Endodermal cell (in vitro differentiated cells): ENCODE data around the gene RAD52. TPM values are rescaled to one million over a fixed set of nuclear protein-coding genes. Genes with fewer than 3 reads are reported as not detected.

Experiments
- DNase-seq: peaks from one replicate; pipeline ENCODE4 v3.0.0-alpha.2; 2017
- H3K27ac ChIP-seq: 2 replicates; pipeline ENCODE4 v1.5.1; 2013; ENCODE audit warnings: mild to moderate bottlenecking, low read depth, low read length, moderate library complexity
- H3K27me3 ChIP-seq: 2 replicates; pipeline ENCODE4 v1.6.1; 2013; ENCODE audit warnings: mild to moderate bottlenecking, low read length, moderate library complexity; ENCODE audit not compliant: insufficient read depth, control insufficient read depth, poor library complexity, severe bottlenecking
- H3K36me3 ChIP-seq: 2 replicates; pipeline ENCODE4 v1.7.0; 2013; ENCODE audit warnings: mild to moderate bottlenecking, low read length, moderate library complexity; ENCODE audit not compliant: control insufficient read depth, insufficient read depth
- H3K4me1 ChIP-seq: one replicate; pipeline ENCODE4 v1.7.0; 2013; ENCODE audit warnings: low read length; ENCODE audit not compliant: control insufficient read depth, insufficient read depth
- H3K4me3 ChIP-seq: 2 replicates; pipeline ENCODE4 v1.5.1; 2013; ENCODE audit warnings: mild to moderate bottlenecking, low read length, moderate library complexity
- H3K9ac ChIP-seq: 2 replicates; pipeline ENCODE4 v1.6.1; 2013; ENCODE audit warnings: mild to moderate bottlenecking, low read length, moderate library complexity; ENCODE audit not compliant: poor library complexity, severe bottlenecking; ENCODE audit errors: extremely low read depth
- H3K9me3 ChIP-seq: 2 replicates; pipeline ENCODE4 v1.6.1; 2013; ENCODE audit warnings: mild to moderate bottlenecking, low read length, moderate library complexity; ENCODE audit not compliant: control insufficient read depth
- H3K27ac Mint-ChIP-seq: 2 replicates; pipeline ENCODE4 v1.8.0; 2020; ENCODE audit warnings: mixed read lengths
- H3K27me3 Mint-ChIP-seq: 2 replicates; pipeline ENCODE4 v1.8.0; 2021; ENCODE audit warnings: mild to moderate bottlenecking, mixed read lengths; ENCODE audit not compliant: insufficient read depth
- H3K36me3 Mint-ChIP-seq: 2 replicates; pipeline ENCODE4 v1.8.0; 2020; ENCODE audit warnings: low read depth, mixed read lengths
- H3K4me1 Mint-ChIP-seq: 2 replicates; pipeline ENCODE4 v1.8.0; 2020; ENCODE audit warnings: mixed read lengths
- H3K4me3 Mint-ChIP-seq: 2 replicates; pipeline ENCODE4 v1.8.0; 2020; ENCODE audit warnings: mild to moderate bottlenecking, moderate library complexity, mixed read lengths
- H3K9me3 Mint-ChIP-seq: 2 replicates; pipeline ENCODE4 v1.8.0; 2020; ENCODE audit warnings: mild to moderate bottlenecking, mixed read lengths
- WGBS, 2 experiments: methylation state at CpG; one replicate each; pipeline versions ENCODE4 v1.1.5 to v1.1.7; 2013; ENCODE audit warnings: missing lambda C conversion rate in 2 of 2, mixed read lengths in 1 of 2; ENCODE audit not compliant: insufficient coverage in 1 of 2, insufficient read length in 1 of 2; 5-methylcytosine and 5-hydroxymethylcytosine counted together
- total RNA-seq, 2 donors: library from RNA; stranded (reverse); fragmentation: NEBNext Ultra II Directional in 1 of 2; extraction: Animal tissue kit (Norgen Biotek cat#: 25700) in 1 of 2; gene quantifications; 2 replicates in 1 of 2; 3 replicates in 1 of 2; pipeline ENCODE4 v1.2.1, GENCODE V29; 2021
- TF ChIP-seq, protein P1 (sequence below): fragments of 200-600 bp; sonication (generic); conservative IDR thresholded peaks from 2 replicates; pipeline ENCODE4 v1.5.0; 2021; ENCODE audit warnings: antibody characterized with exemption, mild to moderate bottlenecking

The RAD52 gene
- total RNA-seq, 2 donors from 2014 or later = 24.3 to 35.1 TPM

DNA sequence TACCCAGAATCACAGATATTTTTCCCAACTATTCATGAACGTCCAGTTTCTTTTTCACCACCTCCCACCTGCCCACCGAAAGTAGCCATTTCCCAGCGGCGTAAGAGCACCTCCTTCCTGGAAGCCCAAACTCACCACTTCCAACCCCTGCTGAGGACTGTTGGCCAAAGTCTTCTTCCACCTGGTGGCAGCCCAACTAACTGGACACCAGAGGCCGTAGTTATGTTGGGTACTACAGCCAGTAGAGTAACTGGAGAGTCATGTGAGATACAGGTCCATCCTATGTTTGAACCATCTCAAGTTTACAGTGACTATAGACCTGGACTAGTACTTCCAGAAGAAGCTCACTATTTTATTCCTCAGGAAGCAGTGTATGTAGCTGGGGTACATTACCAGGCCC is 81.6 kb downstream of the RAD52 start:
- no peak overlapping the region for H3K27ac Mint-ChIP-seq
- peaks cover 2% of the 10 kb centered on the region for H3K4me1 Mint-ChIP-seq
- no peak overlapping the region for H3K9ac ChIP-seq
- peaks cover 63% of the 10 kb centered on the region for H3K36me3 Mint-ChIP-seq
- H3K9me3 ChIP-seq = no peaks in the 10 kb centered on the region
- no peaks in the 10 kb centered on the region for H3K4me1 ChIP-seq
- H3K4me3 ChIP-seq = no peak overlapping the region
- H3K27me3 ChIP-seq = no peaks in the 10 kb centered on the region
- TF ChIP-seq, protein P1, sequence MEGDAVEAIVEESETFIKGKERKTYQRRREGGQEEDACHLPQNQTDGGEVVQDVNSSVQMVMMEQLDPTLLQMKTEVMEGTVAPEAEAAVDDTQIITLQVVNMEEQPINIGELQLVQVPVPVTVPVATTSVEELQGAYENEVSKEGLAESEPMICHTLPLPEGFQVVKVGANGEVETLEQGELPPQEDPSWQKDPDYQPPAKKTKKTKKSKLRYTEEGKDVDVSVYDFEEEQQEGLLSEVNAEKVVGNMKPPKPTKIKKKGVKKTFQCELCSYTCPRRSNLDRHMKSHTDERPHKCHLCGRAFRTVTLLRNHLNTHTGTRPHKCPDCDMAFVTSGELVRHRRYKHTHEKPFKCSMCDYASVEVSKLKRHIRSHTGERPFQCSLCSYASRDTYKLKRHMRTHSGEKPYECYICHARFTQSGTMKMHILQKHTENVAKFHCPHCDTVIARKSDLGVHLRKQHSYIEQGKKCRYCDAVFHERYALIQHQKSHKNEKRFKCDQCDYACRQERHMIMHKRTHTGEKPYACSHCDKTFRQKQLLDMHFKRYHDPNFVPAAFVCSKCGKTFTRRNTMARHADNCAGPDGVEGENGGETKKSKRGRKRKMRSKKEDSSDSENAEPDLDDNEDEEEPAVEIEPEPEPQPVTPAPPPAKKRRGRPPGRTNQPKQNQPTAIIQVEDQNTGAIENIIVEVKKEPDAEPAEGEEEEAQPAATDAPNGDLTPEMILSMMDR = peak; percentile 56
- H3K36me3 ChIP-seq = peaks cover 93% of the 10 kb centered on the region
- no peak for DNase-seq
- WGBS, 2 experiments = 95 to 100% methylated on average over 4 to 5 of the region's 5 CpGs
- no peaks in the 10 kb centered on the region for H3K27me3 Mint-ChIP-seq
- H3K9me3 Mint-ChIP-seq = no peaks in the 10 kb centered on the region
- no peak overlapping the region for H3K4me3 Mint-ChIP-seq
- no peak overlapping the region for H3K27ac ChIP-seq

DNA sequence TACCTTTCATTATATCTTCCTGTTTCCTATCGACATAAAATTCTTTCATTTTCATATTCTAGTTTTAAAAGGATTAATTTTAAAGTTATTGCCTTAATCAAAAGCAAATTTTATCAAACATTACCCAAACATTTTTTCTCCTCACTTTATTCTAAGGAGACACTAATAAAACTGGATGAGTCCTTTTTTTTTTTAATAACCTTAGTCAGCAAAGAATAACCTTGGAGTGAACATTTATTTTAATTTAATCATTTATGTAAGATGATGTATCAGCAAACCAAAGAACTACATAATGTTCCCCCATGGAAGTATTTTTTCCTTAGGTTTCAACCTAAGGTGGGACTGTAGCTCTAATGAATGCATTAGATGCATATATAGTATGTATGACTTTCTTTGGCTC is 83.9 kb downstream of the RAD52 start:
- TF ChIP-seq, protein P1 = no peak
- H3K4me1 Mint-ChIP-seq = no peaks in the 10 kb centered on the region
- no peaks in the 10 kb centered on the region for H3K27me3 Mint-ChIP-seq
- H3K36me3 ChIP-seq = peaks cover 100% of the 10 kb centered on the region
- H3K9ac ChIP-seq = no peak overlapping the region
- no peak overlapping the region for H3K27ac ChIP-seq
- WGBS, 2 experiments = 100% methylated on average over 1 of the region's 1 CpG; no CpG with 5 or more reads in 1 of the 2 experiments
- H3K27ac Mint-ChIP-seq = no peak overlapping the region
- DNase-seq = no peak
- no peaks in the 10 kb centered on the region for H3K9me3 Mint-ChIP-seq
- no peaks in the 10 kb centered on the region for H3K9me3 ChIP-seq
- peaks cover 67% of the 10 kb centered on the region for H3K36me3 Mint-ChIP-seq
- H3K4me3 ChIP-seq = no peak overlapping the region
- H3K4me3 Mint-ChIP-seq = no peak overlapping the region
- H3K27me3 ChIP-seq = no peaks in the 10 kb centered on the region
- H3K4me1 ChIP-seq = no peaks in the 10 kb centered on the region

DNA sequence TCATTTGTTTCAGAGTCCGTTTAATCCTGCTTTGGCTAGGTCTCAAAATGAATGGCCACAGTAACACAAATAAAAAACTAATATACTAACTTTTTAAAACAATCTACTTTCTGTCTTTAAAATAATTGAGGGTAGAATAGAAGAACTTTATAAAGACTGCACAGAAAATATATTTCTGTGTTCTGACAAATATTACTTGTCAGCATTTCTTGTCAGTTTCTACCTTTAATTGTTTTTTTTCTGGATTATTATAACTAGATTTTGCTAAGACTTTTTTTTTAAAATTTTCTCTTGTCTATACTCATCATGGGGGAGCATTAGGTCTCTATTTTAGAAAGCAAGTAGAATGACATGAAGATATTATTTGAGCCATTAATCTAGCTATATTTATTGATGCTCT is 86.2 kb downstream of the RAD52 start:
- DNase-seq = no peak
- Mint-ChIP-seq H3K27me3 (no peaks in the 10 kb centered on the region), H3K4me1 (no peaks in the 10 kb centered on the region), H3K36me3 (peaks cover 76% of the 10 kb centered on the region), H3K27ac (no peak overlapping the region), H3K9me3 (no peaks in the 10 kb centered on the region), H3K4me3 (no peak overlapping the region)
- no peaks in the 10 kb centered on the region for H3K27me3 ChIP-seq
- H3K4me1 ChIP-seq = no peaks in the 10 kb centered on the region
- 100% methylated on average over 1 of the region's 1 CpG; no CpG with 5 or more reads in 1 of the 2 experiments for WGBS, 2 experiments
- peaks cover 100% of the 10 kb centered on the region for H3K36me3 ChIP-seq
- TF ChIP-seq, protein P1 = no peak
- H3K4me3 ChIP-seq = no peak overlapping the region
- H3K9me3 ChIP-seq = no peaks in the 10 kb centered on the region
- H3K27ac ChIP-seq = no peak overlapping the region
- H3K9ac ChIP-seq = no peak overlapping the region
